Nephron (organoid): ENCODE results near the gene GXYLT2.

Experiments
- H3K27ac Mint-ChIP-seq, 3 experiments: 2 replicates each; pipeline ENCODE4 v1.8.0; 2020; ENCODE audit warnings: mixed read lengths in 3 of 3, mild to moderate bottlenecking in 2 of 3, moderate library complexity in 1 of 3
- H3K27me3 Mint-ChIP-seq: 2 replicates; pipeline ENCODE4 v1.8.0; 2021; ENCODE audit warnings: low read depth, mild to moderate bottlenecking, moderate library complexity, mixed read lengths
- H3K36me3 Mint-ChIP-seq: 2 replicates; pipeline ENCODE4 v1.8.0; 2020; ENCODE audit warnings: low read depth, mixed read lengths
- H3K4me1 Mint-ChIP-seq: 2 replicates; pipeline ENCODE4 v1.8.0; 2020; ENCODE audit warnings: mixed read lengths
- H3K4me3 Mint-ChIP-seq, 3 experiments: 2 replicates each; pipeline ENCODE4 v1.8.0; 2020; ENCODE audit warnings: mild to moderate bottlenecking in 3 of 3, mixed read lengths in 3 of 3, moderate library complexity in 2 of 3
- H3K9me3 Mint-ChIP-seq: 2 replicates; pipeline ENCODE4 v1.8.0; 2020; ENCODE audit warnings: mixed read lengths
- CTCF ChIP-seq, 3 experiments: fragments of 200-600 bp; sonication (generic); IDR thresholded peaks; one replicate each; pipeline ENCODE4 v1.5.0; 2021; ENCODE audit warnings: antibody characterized with exemption in 3 of 3; ENCODE audit not compliant: unreplicated experiment in 3 of 3

GXYLT2 gene

GRCh38 chr3:72970942-72971341 lies 83.1 kb downstream of the GXYLT2 start:
- H3K4me1 Mint-ChIP-seq: no peaks in the 10 kb centered on the region
- no peak overlapping the region for H3K4me3 Mint-ChIP-seq
- H3K27me3 Mint-ChIP-seq: peaks cover 4% of the 10 kb centered on the region
- no peak for TF ChIP-seq CTCF (IDR thresholded peaks at IDR 0.05; ENCODE audit: unreplicated experiment in 3 of 3)
- H3K27ac Mint-ChIP-seq: no peak overlapping the region
- H3K9me3 Mint-ChIP-seq: no peaks in the 10 kb centered on the region
- peaks cover 46% of the 10 kb centered on the region for H3K36me3 Mint-ChIP-seq

GRCh38 chr3:72972706-72973030 lies 84.8 kb downstream of the GXYLT2 start:
- Mint-ChIP-seq H3K9me3 (no peaks in the 10 kb centered on the region), H3K4me3 (no peak overlapping the region)

GRCh38 chr3:72973031-72973723 lies 85.3 kb downstream of the GXYLT2 start:
- H3K27me3 Mint-ChIP-seq: peaks cover 4% of the 10 kb centered on the region
- TF ChIP-seq CTCF (IDR thresholded peaks at IDR 0.05; ENCODE audit: unreplicated experiment in 3 of 3): no peak
- peak overlapping the region; percentile 21 to 33 (median 31) for H3K27ac Mint-ChIP-seq
- H3K36me3 Mint-ChIP-seq: peaks cover 39% of the 10 kb centered on the region
- no peaks in the 10 kb centered on the region for H3K4me1 Mint-ChIP-seq
- H3K9me3 Mint-ChIP-seq: no peaks in the 10 kb centered on the region
- no peak overlapping the region for H3K4me3 Mint-ChIP-seq

More at GRCh38 chr3:72972706-72973030, 84.8 kb downstream of the GXYLT2 start:
- Mint-ChIP-seq H3K27ac (no peak overlapping the region), H3K36me3 (peaks cover 44% of the 10 kb centered on the region), H3K4me1 (no peaks in the 10 kb centered on the region), H3K27me3 (peaks cover 4% of the 10 kb centered on the region)
- TF ChIP-seq CTCF (IDR thresholded peaks at IDR 0.05; ENCODE audit: unreplicated experiment in 3 of 3): no peak

- peaks cover 4% of the 10 kb centered on the region for H3K27me3 Mint-ChIP-seq
Observed at GRCh38 chr3:72973786-72974185, 85.9 kb downstream of the GXYLT2 start.

GRCh38 chr3:72974956-72975355 lies 87.1 kb downstream of the GXYLT2 start:
- Mint-ChIP-seq H3K27me3 (peaks cover 4% of the 10 kb centered on the region), H3K36me3 (peaks cover 32% of the 10 kb centered on the region), H3K9me3 (no peaks in the 10 kb centered on the region), H3K4me1 (no peaks in the 10 kb centered on the region), H3K4me3 (no peak overlapping the region), H3K27ac (no peak overlapping the region)
- no peak for TF ChIP-seq CTCF (IDR thresholded peaks at IDR 0.05; ENCODE audit: unreplicated experiment in 3 of 3)

More at GRCh38 chr3:72973786-72974185, 85.9 kb downstream of the GXYLT2 start:
- H3K4me3 Mint-ChIP-seq: no peak overlapping the region
- H3K27ac Mint-ChIP-seq: peak overlapping the region in 1 of 3 experiments; percentile 31
- H3K4me1 Mint-ChIP-seq: no peaks in the 10 kb centered on the region
- TF ChIP-seq CTCF (IDR thresholded peaks at IDR 0.05; ENCODE audit: unreplicated experiment in 3 of 3): no peak
- peaks cover 35% of the 10 kb centered on the region for H3K36me3 Mint-ChIP-seq
- H3K9me3 Mint-ChIP-seq: no peaks in the 10 kb centered on the region

GRCh38 chr3:72976281-72976741 lies 88.5 kb downstream of the GXYLT2 start:
- Mint-ChIP-seq H3K9me3 (no peaks in the 10 kb centered on the region), H3K27ac (no peak overlapping the region), H3K27me3 (peaks cover 4% of the 10 kb centered on the region), H3K4me1 (no peaks in the 10 kb centered on the region), H3K4me3 (no peak overlapping the region), H3K36me3 (peaks cover 28% of the 10 kb centered on the region)
- TF ChIP-seq CTCF (IDR thresholded peaks at IDR 0.05; ENCODE audit: unreplicated experiment in 3 of 3): no peak
